Dermis blood vessel endothelial cell (primary cell): ENCODE measurements around the gene SLC2A10. TPM values are rescaled to one million over a fixed set of nuclear protein-coding genes. Genes with fewer than 3 reads are reported as not detected.
A peak's percentile ranks its signal among the peaks of the same experiment; 100 is the strongest.

ENCODE experiments used
- DNase-seq: peaks from one replicate; pipeline ENCODE4 v3.0.0; 2010
- total RNA-seq: library from RNA; depleted of rRNA; stranded (reverse); fragments of >200 nt; gene quantifications from 2 replicates; pipeline ENCODE4 v1.2.3, GENCODE V29; 2014

Gene SLC2A10
- total RNA-seq, 1 donor from 2014 or later, result 16.7 TPM

DNA sequence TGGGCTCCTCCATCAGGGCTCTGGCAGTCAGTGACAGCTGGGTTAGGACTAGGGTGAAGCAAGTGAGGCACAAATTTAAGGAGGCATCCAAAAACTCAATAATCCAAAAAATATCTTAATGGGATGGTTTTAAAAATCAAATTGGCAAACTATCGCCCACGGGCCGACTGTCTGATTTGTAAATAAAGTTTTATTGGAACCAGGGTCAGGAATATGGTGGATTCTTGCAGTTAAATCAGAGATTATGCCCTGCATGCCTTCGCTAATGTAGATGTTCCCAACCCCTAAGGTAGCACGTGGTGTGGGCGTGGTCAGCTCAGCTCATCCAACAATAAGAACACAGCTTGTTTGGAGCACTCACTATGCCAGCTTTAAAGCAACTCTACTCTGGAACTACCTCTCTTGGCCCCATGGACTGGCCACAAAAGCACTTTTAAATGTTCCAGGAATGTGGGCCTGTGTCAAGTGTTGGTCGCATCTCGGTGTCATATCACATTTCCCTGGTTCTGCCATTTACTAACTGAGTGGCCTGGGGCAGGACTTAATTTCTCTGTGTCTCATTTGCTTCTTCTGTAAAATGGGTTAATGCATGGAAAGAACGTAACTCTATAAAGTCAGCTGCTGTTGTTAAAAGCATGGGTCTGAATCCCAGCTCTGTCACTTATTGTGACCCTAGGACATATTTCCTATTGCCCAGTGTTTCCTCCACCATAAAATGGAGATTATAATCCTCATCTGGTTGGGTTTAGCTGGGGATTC is 27.2 kb upstream of the SLC2A10 start:
- no peak for DNase-seq

DNA sequence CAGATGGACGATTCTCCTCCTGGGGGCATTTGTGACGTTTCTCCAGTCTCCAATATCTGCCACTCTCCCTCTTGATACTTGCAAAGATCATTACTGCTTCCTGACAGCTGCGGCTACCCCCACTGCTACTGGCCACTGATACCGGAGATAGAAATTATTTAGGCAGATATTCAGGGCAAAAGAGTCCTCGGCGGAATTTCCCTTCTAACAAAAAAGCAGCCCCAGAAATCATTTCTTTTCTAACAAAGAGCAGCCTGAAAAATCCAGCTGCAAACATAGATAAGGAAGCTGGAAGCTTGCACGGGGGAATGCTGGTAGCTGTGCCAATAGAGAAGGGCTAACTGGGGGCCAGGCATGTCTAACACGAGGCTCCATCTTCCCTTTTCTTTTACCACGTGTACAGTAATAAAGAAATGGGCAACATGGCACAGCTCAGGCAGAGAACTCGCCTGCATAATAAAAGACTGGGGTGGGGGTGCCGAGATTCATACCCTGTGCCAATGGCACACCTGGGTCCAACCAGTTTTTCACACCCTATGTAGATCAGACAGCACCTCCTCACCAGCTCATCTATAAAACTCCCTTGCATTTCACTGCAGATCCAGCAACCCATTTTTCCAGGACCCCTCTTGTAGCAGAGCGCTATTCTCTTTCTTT is 26.3 kb upstream of the SLC2A10 start:
- DNase-seq, result peak; percentile 26

DNA sequence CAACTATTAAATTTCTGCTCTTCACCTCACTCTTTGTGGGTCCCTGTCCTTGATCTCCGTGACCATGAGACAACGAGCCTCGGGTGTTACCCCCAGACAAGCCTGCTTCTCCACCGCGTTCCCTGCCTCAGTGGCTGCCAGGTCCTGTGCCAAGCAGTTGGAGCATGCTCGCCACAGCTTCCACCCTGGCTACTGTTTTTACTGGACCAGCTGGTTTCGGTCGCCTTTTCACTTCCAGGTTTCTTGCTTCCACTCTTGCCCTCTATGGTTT is 25.8 kb upstream of the SLC2A10 start:
- DNase-seq, result no peak

DNA sequence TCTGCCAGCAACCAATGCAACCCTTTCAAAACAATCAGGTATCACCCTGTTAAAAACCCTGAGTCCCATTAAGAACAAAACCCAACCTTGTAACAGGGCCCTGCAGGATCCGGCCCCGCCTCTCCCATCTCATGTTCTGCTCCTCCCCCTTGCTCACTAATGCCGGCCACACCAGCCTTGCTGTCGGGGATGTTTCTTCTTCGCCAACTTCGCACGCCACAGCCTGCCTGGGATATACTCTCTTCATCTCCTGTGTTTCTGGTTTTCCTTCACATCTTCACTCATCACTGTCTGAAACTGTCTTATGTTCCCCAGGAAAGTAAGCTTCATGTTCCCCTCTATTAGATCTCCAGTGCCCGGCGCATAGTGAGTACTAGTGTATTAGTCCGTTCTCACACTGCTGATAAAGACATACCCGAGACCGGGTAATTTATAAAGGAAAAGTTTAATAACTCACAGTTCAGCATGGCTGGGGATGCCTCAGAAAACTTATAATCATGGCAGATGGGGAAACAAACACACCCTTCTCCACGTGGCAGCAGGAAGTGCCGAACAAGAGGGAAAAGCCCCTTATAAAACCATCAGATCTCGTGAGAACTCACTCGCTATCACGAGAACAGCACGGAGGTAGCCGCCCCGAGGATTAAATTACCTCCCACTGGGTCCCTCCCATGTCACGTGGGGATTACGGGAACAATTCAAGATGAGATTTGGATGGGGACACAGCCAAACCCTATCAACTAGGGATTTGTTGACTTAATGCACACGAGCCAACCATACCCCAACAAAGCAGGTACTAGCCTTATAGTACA is 25.3 kb upstream of the SLC2A10 start:
- no peak for DNase-seq

DNA sequence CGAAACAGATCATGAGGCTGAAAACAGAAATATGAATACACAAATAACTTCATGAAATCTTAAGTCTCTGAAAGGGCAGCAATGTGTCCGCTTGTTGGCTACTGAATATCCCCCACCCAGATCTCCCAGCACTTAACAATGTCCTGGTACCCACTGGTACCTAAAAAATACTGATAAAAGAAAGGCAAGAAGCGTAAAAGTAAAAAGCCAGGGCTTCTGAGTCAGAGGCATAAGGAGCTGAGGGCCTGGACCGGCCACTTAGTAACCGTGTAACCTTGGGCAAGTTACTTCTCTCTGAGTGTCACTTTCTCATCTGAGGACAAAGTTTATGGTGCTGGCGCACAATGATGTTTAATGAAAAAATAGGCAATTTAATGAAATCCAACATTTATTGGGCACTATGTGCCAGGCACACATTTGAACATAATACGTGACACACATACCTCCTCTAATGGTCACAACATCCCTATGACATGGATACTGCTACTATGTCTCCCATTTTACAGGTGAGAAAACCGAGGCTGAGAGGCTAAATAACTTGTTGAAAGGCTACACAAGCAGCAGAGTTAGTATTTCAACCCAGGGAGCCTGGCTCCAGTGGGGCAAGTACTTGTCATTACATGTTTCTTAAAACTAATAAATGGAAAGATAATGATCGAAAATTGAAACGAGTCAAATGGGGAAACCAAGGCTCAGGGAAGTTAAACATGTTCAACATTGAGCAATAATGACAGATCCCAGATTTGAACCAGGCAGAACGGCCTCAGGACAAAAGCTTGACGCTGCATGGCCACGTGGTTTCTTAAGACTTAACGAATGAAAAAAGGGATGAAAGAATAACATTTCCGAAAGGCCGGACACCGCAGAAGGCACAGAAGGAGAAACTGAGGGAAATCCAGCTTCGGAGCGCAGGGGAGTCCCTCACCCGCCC is 21.0 kb upstream of the SLC2A10 start:
- peak; percentile 56 for DNase-seq

DNA sequence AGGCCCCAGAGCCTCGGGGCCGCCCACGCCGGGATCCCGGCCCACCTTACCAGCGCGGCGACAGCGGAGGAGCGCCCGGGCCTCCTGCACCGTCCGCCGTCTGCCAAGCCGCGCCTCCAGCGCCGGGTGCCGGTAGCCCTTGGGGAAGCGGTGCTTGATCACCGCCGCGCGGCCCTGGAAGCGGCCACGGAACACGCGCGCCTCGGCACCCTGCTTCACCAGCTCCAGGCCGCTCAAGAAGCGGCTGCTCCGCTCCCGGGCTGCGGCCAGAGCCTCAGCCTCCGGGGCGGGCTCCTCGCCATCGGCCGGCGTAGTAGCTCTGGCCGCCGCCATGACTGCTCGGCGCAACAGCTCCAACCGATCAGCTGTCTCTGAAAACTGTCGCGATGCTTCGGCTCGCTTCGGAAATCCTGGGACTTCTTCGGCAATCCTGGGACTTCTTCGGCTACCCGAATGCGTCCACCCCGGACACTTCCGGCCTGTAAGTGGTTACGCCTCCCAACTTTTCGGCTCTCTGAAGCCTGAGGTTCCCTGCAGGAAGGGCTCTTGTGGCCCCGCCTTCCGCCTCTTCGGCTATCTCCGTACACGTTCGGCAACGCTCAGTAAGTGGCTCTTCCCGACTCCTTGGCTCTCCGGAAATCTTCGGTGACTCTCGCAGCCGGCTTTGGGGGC is 20.2 kb upstream of the SLC2A10 start, which contains the start of gene TP53RK:
TP53RK (minus strand) TSS at position 363 of the 672 bp plus-strand sequence; CDS start at position 333, 30 bp downstream.
- DNase-seq, result peak; percentile 100

DNA sequence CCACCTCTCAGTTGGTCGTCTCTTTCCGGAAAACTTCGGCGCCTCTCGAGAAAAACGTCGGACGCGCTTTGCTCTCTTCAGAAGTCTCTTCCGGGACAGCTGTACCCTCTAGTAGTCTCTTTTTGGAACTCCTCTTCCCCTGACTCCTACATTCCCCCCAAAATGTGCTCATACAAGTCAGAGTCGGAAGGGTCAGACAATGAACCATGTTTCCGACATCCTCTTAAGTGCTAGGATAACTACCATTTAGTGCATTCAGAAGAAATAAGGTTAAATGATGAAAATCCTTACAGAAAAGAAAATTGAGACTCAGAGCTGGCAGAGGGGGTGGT is 19.7 kb upstream of the SLC2A10 start:
- no peak for DNase-seq

DNA sequence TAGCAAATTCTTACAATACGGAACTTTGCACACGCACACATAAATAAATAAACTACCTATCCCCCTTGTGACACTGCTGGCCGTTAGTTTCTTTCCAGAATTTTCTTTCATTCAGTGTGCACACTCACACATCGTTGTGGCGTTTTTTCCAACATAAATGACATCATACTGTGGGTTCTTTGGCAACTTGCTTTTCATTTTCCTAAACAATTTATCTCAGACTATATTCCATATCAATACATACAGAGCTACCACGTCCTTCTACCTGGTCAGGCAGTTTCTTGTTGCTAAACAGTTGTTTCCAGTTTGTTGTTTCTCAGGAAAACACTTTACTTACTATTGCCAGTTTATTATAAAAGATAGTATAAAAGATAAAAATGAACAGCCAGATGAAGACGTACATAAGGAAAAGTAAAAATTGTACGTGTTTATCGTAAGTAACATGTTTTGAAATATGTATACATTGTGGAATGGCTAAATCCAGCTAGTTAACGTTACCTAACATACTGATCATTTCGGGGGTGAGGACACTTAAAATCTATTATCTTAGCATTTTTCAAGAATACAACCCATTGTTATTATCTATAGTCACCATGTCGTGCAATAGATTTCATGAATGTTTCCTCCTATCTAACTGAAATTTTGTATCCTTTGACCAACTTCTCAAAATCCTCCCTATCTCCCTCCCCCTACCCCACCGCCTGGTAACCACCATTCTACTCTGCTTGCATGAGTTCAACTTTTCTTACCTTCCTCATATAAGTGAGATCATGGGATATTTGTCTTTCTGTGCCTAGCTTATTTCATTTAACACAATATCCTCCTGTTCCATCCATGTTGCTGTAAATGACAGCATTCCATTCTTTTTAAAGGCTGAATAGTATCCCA is 19.0 kb upstream of the SLC2A10 start:
- peak; percentile 35 for DNase-seq

DNA sequence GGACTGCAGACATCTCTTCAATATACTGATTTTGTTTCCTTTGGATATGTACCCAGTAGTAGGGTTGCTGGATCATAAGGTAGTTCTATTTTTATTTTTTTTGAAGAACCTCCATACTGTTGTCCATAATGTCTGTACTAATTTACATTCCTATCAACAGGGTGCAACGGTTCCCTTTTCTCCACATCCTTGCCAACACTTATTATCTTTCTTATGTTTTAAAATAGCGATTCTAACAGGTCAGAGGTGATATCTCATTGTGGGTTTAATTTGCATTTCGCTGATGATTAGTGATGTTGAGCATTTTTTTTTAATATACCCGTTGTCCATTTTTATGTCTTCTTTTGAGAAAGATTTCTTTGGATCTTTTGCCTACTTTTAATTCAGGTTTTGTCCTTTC is 18.3 kb upstream of the SLC2A10 start:
- DNase-seq, result no peak

DNA sequence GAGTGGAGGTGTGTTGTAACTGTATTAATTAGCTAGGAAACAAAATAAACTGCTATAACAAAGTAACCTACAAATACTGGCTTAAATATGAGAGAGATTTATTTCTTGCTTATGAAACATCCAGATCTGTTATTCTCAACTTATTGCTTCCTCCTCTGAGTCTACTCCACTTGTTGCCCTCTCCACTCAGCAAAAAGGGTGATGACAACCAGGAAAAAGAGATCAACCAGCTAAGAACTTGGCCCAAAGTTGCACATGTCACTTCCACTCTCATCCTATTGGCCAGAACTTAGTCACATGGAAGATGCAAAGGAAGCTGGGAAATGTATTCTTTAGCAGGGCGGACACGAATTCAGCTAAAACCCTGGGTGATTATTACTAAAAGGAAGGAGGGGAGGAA is 15.0 kb upstream of the SLC2A10 start:
- peak; percentile 43 for DNase-seq

DNA sequence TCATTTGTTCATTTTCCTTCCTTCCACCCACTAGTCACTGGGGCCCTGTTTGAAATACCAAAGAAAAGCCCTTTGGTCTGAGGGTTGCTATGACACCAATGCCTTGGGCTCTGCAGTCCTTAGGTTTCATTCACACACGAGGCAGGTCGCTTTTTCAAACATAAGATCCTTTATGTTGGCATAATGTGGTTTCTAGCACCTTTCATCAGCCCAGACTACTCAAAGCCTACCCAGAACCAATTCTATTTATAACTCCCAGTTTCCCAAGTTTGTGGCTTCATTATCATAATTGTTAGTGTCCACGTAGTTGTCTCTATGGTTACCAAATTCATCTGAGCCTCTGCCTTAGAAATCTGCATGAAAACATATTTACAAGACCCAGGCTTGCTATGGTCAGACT is 13.6 kb upstream of the SLC2A10 start:
- DNase-seq, result no peak

DNA sequence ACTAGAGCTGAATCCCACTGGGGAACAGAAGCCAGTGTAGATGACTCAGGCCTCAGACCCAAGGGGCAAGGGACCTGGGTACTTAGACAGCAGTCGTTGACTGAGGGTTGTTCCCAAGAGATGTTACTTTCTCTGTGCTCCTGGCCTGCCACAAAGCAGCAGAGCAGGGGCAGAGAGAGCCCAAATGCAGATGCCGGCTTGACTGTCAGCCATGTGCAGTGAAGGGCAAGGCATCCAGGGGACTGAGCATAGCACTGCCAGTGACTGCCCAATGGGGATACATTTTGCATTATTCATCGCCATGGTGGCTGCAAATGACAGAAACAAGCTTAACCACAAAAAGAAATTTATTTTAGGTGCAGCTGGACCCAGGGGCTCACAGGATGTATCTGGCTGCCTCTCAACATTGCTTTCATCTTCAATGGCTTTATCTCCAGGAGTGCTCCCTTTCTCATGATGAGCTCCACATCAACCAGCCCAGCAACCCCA is 12.6 kb upstream of the SLC2A10 start:
- no peak for DNase-seq

DNA sequence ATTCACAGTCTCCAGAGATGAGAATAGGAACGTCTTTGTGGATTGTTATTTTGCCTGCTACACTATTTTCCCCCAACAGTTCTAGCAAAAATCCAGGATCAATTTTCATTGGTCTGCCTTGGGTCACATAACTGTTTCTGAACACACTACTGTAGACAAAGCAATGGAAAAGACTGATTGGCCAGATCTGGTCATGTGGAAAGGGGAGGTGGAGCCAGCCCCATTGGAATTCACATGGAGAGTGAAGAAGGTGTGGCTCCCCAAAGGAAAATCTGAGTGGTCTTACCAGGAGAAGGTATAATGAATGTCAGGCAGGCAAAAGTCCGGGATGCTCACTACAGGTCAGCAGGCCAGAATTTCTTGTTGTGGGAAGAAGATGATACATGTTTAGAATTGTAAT is 10.7 kb upstream of the SLC2A10 start:
- DNase-seq, result peak; percentile 15

DNA sequence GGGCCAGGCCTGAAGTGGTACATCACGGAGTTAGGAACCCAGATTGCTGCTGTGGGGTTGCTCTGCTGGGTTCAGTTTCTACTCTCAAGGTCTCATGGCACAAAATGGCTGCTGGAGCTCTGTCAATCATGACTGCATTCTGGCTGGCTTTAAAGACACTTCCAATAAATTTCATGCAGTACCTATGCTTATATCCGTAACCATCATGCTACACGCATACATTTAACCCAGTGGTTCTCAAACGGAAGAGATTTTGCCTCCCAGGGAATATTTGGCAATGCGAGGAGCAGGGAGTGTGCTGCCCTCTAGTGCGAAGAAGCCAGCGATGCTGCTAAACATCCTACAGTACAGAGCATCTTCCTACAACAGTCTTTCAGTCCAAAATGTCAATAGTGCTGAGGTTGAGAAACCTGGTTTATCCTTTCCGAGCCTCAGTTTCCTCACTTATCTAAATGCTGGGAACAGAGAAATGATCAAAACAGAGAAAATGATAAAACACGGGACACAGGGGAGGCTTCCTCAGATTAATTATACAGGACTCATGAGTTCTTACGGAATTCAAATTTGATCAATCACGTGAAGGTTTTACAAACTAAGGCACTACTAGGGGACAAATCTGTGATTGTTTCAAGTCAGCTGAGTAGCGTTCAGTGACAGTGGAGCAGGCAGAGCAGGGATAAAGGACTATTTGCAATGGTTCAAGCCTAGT is 9.6 kb upstream of the SLC2A10 start:
- DNase-seq, result peak; percentile 53

DNA sequence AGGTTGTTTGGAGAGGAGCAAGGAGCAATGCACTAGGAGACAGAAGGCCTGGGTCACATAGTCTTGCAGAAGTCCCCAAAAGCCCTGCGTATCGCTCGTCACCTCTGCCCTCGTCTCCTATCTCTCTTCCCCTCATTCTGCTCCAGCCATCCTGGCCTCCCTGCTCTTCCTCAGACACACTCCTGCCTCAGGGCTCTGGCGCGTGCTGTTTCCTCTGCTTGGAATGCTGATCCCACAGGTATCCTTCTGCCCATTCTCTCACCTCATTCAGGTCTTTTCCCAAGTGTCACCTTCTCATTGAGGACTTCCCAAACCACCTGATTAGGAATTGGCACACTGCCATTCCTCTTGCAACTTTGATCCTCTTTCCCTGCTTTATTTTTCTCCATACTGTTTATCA is 9.0 kb upstream of the SLC2A10 start:
- DNase-seq, result no peak

DNA sequence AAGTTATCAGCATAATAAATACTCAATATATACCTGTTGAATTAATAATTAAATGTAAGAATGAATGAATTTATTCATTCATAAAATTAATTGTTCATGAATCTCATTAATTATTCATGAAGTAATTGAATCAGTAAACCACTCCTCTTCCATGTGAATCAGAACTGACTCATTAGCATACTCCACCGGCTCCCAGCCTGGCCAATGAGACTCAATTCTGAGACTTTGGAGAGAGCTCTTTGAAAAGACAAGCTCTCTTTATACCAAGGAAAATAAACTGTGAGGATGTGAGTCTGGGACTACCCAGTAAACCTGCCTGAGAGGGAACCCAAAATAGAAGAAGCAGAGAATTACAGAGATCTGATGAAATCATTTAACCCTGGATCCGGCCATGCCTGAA is 8.4 kb upstream of the SLC2A10 start:
- no peak for DNase-seq

DNA sequence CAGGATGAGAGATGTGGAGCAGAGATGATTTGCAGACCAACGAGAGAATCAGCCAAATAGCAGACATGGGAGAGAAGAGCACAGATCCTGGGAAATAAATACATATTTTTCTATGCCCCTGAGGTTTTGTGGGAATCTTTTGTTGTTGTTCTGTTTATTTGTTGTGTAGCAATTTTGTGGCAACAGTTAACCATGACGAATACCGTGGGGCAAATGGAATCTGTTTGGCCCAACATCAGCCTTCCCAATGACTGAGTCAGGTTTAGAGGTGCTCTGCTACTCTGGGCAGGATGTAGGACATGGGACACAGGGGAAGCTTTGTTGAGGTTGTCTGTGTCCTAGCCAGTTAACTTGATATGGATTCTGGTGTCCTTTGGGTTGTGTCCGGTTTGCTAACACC is 7.9 kb upstream of the SLC2A10 start:
- no peak for DNase-seq

DNA sequence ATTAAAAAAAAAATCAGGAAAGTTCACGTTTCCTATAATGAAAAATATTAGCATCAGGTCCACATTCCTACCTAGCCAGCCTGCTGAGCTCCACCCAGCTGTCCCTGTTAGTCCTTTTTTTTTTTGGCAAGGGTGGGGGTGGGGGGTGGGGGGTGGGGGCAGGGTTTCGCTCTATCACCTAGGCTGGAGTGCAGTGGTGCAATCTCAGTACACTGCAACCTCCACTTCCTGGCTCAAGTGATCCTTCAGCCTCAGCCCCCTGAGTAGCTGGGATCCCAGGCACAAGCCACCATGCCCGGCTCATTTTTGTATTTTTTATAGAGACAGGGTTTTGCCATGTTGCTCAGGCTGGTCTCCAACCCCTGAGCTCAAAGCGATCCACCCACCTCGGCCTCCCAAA is 7.5 kb upstream of the SLC2A10 start:
- DNase-seq, result no peak

DNA sequence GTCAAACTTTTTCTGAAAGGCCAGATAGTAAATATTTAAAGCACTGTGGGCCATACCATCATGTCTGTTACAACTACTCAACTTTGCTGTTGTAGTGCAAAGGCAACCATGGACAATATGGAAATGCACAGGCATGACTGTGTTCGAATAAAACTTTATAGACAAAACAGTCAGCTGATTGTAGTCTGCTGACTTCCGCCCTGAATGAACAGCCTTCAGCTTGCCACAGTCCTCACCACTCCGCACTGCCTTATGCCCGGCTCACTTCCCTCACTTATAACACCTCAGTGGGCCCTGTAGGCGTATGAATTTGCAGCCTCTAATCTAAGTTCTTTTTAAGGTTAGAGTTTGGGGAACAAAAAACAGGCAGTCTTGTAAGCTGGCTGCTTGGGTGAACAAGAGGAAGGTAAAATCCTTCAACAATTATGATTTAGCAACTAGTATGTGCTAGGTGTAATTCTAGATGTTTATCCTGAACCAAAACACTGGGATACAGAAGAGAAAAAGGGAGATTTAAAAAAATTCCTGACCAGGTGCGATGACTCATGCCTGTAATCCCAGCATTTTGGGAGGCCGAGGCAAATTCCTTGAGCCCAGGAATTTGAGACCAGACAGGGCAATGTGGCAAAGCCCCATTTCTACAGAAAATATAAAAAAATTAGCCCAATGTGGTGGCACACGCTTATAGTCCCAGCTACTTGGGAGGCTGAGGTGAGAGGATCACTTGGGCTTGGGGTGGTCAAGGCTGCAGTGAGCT is 6.8 kb upstream of the SLC2A10 start:
- no peak for DNase-seq

DNA sequence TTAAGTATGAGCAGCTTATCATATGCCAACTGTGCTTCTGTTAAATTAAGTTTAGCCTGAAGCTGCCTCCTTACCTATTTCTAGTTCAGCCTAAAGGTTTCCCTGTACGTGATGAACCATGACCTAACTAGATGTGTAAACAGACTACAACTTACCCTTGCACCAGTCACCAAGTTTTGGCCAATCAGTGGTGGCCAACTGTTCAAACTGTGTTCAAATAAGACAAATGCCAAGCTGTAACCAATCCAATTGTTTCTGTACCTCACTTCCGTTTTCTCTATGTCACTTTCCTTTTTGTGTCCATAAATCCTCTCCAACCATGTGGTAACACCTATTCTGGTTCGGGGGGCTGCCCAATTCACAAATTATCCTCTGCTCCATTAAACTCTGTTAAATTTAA is 6.0 kb upstream of the SLC2A10 start:
- DNase-seq, result no peak
